ENCODE measurements around the gene SH3PXD2A. TPM values are rescaled to one million over a fixed set of nuclear protein-coding genes. Genes with fewer than 3 reads are reported as not detected.

SH3PXD2A gene
- total and polyA plus RNA-seq, 2 of the 4 experiments (the other 2 are of a cell fraction): 6.3 to 23.0 TPM

DNA sequence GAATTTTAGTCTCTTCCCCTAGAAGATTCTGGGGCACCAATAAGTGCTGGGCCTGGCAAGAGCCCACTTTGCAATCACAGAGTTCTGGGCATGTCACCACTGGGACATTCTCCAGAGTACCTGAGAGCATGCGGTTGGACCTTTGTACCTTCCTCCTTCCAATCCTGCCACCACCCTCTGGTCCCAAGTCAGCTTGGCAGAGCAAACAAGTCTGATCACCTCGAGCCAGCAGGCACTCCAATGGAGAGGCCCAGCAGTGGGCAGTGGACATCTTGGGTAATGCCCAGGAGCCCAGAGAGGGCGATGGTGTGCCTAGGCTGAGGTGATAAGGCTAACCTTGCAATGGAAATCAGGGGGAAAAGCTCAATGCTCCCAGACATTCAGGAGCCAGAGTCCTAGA lies 43.4 kb downstream of the SH3PXD2A start:
- Histone ChIP-seq H3K4me3 (ENCODE audit: insufficient read depth, low read depth, low read length) (no peak overlapping the region), H3K56ac (ENCODE audit: extremely low read depth, insufficient read depth, low read length) (no peak overlapping the region), H3K4ac (ENCODE audit: low read depth, low read length) (no peak overlapping the region), H2BK120ac (ENCODE audit: low read depth, low read length) (no peak overlapping the region), H3K9me3 (ENCODE audit: control insufficient read depth, insufficient read depth, low read length) (no peaks in the 10 kb centered on the region), H4K91ac (ENCODE audit: insufficient read depth, low read depth, low read length) (no peak overlapping the region), H3K27ac (ENCODE audit: insufficient read depth, low read length) (no peak overlapping the region), H2BK15ac (ENCODE audit: low read depth, low read length) (no peak overlapping the region), H3K36me3 (ENCODE audit: control insufficient read depth, insufficient read depth, low read length) (no peaks in the 10 kb centered on the region), H3K23ac (ENCODE audit: low read depth, low read length) (no peak overlapping the region), H2BK5ac (ENCODE audit: low read depth, low read length, poor library complexity, severe bottlenecking) (no peak overlapping the region), H2AK5ac (ENCODE audit: low read depth, low read length) (no peak overlapping the region), H3K4me2 (ENCODE audit: low read depth, low read length) (no peak overlapping the region), H4K20me1 (ENCODE audit: insufficient read depth, low read length) (peaks cover 10% of the 10 kb centered on the region), H2AK9ac (replicated peaks; ENCODE audit: low read depth, low read length, poor library complexity) (no peak overlapping the region), H2AFZ (replicated peaks; ENCODE audit: low read length, poor library complexity) (no peak overlapping the region), H3K79me1 (ENCODE audit: low read depth in 1 of 2, low read length in 2 of 2) (peaks cover 6 to 37% of the 10 kb centered on the region in 2 experiments; a peak in 3 of 4 replicates), H3K18ac (ENCODE audit: low read depth, low read length) (no peak overlapping the region), H3K9me1 (ENCODE audit: insufficient read depth, low read length) (peaks cover 6% of the 10 kb centered on the region), H2BK20ac (ENCODE audit: low read depth, low read length) (no peak overlapping the region), H3K14ac (replicated peaks; ENCODE audit: low read depth, low read length) (no peak overlapping the region), H4K5ac (ENCODE audit: low read depth, low read length) (no peak overlapping the region), H3K4me1 (ENCODE audit: control insufficient read depth, insufficient read depth, low read length) (peaks cover 4% of the 10 kb centered on the region), H3K27me3 (ENCODE audit: control insufficient read depth, insufficient read depth, low read length) (no peaks in the 10 kb centered on the region), H3K9ac (ENCODE audit: low read depth, low read length) (no peak overlapping the region), H4K8ac (ENCODE audit: low read depth in 2 of 2, low read length in 2 of 2) (no peak overlapping the region)
- in situ Hi-C loops (cut with MboI; ENCODE audit: low sequenced_read_pairs) (no loop called here), intact Hi-C loops (cut with micrococcal nuclease) (no loop called here), dilution Hi-C loops (cut with HindIII; ENCODE audit: low sequenced_read_pairs, unreplicated experiment) (no loop called here)
- ChIA-PET POLR2A (ENCODE audit: unreplicated experiment) (no interaction called here), CTCF (no interaction called here)
- TF ChIP-seq, protein P1, sequence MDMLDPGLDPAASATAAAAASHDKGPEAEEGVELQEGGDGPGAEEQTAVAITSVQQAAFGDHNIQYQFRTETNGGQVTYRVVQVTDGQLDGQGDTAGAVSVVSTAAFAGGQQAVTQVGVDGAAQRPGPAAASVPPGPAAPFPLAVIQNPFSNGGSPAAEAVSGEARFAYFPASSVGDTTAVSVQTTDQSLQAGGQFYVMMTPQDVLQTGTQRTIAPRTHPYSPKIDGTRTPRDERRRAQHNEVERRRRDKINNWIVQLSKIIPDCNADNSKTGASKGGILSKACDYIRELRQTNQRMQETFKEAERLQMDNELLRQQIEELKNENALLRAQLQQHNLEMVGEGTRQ (IDR thresholded peaks at IDR 0.05; ENCODE audit: low read depth, low read length): no peak
- TF ChIP-seq RFX5 (IDR thresholded peaks at IDR 0.05; ENCODE audit: low read depth, low read length) (no peak), FOS (IDR thresholded peaks at IDR 0.05; ENCODE audit: low read depth, low read length) (no peak), RCOR1 (IDR thresholded peaks at IDR 0.05; ENCODE audit: insufficient replicate concordance, low read length) (no peak), BHLHE40 (IDR thresholded peaks at IDR 0.05; ENCODE audit: low read depth, low read length) (no peak), CHD1 (IDR thresholded peaks at IDR 0.05; ENCODE audit: low read depth, low read length) (no peak), NFE2L2 (IDR thresholded peaks at IDR 0.05; ENCODE audit: low read depth, low read length) (no peak), POLR2A (IDR thresholded peaks at IDR 0.05; ENCODE audit: low read depth, low read length) (no peak), MAFK (IDR thresholded peaks at IDR 0.05; ENCODE audit: low read depth, low read length) (no peak), SMC3 (IDR thresholded peaks at IDR 0.05; ENCODE audit: low read depth, low read length) (no peak), MXI1 (IDR thresholded peaks at IDR 0.05; ENCODE audit: borderline replicate concordance, low read depth, low read length) (no peak), RAD21 (IDR thresholded peaks at IDR 0.05; ENCODE audit: low read length) (no peak), MAZ (IDR thresholded peaks at IDR 0.05; ENCODE audit: borderline replicate concordance, low read depth, low read length) (no peak), CEBPB (IDR thresholded peaks at IDR 0.05; ENCODE audit: low read depth, low read length) (no peak)
- TF ChIP-seq, protein P2, sequence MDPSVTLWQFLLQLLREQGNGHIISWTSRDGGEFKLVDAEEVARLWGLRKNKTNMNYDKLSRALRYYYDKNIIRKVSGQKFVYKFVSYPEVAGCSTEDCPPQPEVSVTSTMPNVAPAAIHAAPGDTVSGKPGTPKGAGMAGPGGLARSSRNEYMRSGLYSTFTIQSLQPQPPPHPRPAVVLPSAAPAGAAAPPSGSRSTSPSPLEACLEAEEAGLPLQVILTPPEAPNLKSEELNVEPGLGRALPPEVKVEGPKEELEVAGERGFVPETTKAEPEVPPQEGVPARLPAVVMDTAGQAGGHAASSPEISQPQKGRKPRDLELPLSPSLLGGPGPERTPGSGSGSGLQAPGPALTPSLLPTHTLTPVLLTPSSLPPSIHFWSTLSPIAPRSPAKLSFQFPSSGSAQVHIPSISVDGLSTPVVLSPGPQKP (IDR thresholded peaks at IDR 0.05; ENCODE audit: borderline replicate concordance, low read depth, low read length): no peak
- TF ChIP-seq, protein P3, sequence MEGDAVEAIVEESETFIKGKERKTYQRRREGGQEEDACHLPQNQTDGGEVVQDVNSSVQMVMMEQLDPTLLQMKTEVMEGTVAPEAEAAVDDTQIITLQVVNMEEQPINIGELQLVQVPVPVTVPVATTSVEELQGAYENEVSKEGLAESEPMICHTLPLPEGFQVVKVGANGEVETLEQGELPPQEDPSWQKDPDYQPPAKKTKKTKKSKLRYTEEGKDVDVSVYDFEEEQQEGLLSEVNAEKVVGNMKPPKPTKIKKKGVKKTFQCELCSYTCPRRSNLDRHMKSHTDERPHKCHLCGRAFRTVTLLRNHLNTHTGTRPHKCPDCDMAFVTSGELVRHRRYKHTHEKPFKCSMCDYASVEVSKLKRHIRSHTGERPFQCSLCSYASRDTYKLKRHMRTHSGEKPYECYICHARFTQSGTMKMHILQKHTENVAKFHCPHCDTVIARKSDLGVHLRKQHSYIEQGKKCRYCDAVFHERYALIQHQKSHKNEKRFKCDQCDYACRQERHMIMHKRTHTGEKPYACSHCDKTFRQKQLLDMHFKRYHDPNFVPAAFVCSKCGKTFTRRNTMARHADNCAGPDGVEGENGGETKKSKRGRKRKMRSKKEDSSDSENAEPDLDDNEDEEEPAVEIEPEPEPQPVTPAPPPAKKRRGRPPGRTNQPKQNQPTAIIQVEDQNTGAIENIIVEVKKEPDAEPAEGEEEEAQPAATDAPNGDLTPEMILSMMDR (conservative IDR thresholded peaks at IDR 0.05; ENCODE audit: low read depth, low read length): no peak
- no peak for DNase-seq
- 86% methylated on average over 1 of the region's 3 CpGs; no CpG with 5 or more reads in 1 of the 2 experiments for WGBS, 2 experiments (ENCODE audit: extremely low coverage in 2 of 2, insufficient read length in 1 of 2)
- BruUV-seq (replicated peaks): no TSS peak
- no peak for ATAC-seq (ENCODE audit: low read depth)
